Fibroblast of lung (primary cell): ENCODE results near the gene WDR33. TPM values are rescaled to one million over a fixed set of nuclear protein-coding genes. Genes with fewer than 3 reads are reported as not detected.

Source experiments
- DNase-seq, 2 donors: peaks; one replicate each; pipeline versions ENCODE4 v3.0.0 to v3.0.0-alpha.2; 2010; ENCODE audit warnings: low read depth in 2 of 2
- H2AFZ ChIP-seq: 2 replicates; pipeline ENCODE4 v1.5.1; 2012; ENCODE audit warnings: low read length, control low read depth, inconsistent platforms
- H3K27ac ChIP-seq: 2 replicates; pipeline ENCODE4 v1.5.1; 2011; ENCODE audit warnings: low read length, control low read depth; ENCODE audit not compliant: insufficient read depth
- H3K27me3 ChIP-seq: 2 replicates; pipeline ENCODE4 v1.5.1; 2011; ENCODE audit warnings: mild to moderate bottlenecking, low read length; ENCODE audit not compliant: control insufficient read depth, insufficient read depth
- H3K36me3 ChIP-seq: 2 replicates; pipeline ENCODE4 v1.5.1; 2011; ENCODE audit warnings: low read length; ENCODE audit not compliant: control insufficient read depth, insufficient read depth
- H3K4me1 ChIP-seq: 2 replicates; pipeline ENCODE4 v1.5.1; 2011; ENCODE audit warnings: low read length; ENCODE audit not compliant: control insufficient read depth, insufficient read depth; ENCODE audit errors: extremely low read depth
- H3K4me2 ChIP-seq: 2 replicates; pipeline ENCODE4 v1.5.1; 2011; ENCODE audit warnings: low read length, control low read depth; ENCODE audit not compliant: insufficient read depth; ENCODE audit errors: extremely low read depth
- H3K4me3 ChIP-seq, 4 experiments: fragments of 200-600 bp in 1 of 4; sonication (generic) in 1 of 4; replicated peaks in 1 of 4; 2 replicates each; pipeline ENCODE4 v1.5.1; 2011 to 2016; ENCODE audit warnings: low read length in 4 of 4, low read depth in 3 of 4, mild to moderate bottlenecking in 3 of 4, control low read depth in 2 of 4, inconsistent platforms in 1 of 4, mixed read lengths in 1 of 4; ENCODE audit not compliant: insufficient read depth in 1 of 4; ENCODE audit errors: control extremely low read depth in 1 of 4
- H3K79me2 ChIP-seq: 2 replicates; pipeline ENCODE4 v1.5.1; 2012; ENCODE audit warnings: mild to moderate bottlenecking, low read length, inconsistent platforms; ENCODE audit not compliant: control insufficient read depth, insufficient read depth
- H3K9ac ChIP-seq: 2 replicates; pipeline ENCODE4 v1.5.1; 2011; ENCODE audit warnings: mild to moderate bottlenecking, low read length, control low read depth; ENCODE audit not compliant: insufficient read depth
- H3K9me3 ChIP-seq: 2 replicates; pipeline ENCODE4 v1.5.1; 2012; ENCODE audit warnings: low read depth, low read length; ENCODE audit not compliant: control insufficient read depth, insufficient read depth
- H4K20me1 ChIP-seq: 2 replicates; pipeline ENCODE4 v1.5.1; 2011; ENCODE audit warnings: low read length; ENCODE audit not compliant: control insufficient read depth, insufficient read depth; ENCODE audit errors: extremely low read depth
- EZH2 ChIP-seq: IDR thresholded peaks from 2 replicates; pipeline ENCODE4 v1.5.1; 2012; ENCODE audit warnings: low read length, control low read depth, mild to moderate bottlenecking; ENCODE audit errors: missing control alignments
- polyA minus RNA-seq: library from RNA; depleted of rRNA, polyadenylated mRNA; stranded (reverse); fragments of >200 nt; gene quantifications from 2 replicates; pipeline ENCODE4 v1.2.3, GENCODE V29; 2011; ENCODE audit warnings: low replicate concordance
- polyA plus RNA-seq, 2 donors: library from polyadenylated mRNA; depleted of rRNA in 1 of 2; stranded (reverse) in 1 of 2; unstranded in 1 of 2; fragments of >200 nt; gene quantifications; 2 replicates each; pipeline ENCODE4 v1.2.1, GENCODE V29; 2011 to 2012; ENCODE audit warnings: missing spikeins in 1 of 2
- total RNA-seq: library from RNA; depleted of rRNA; stranded (reverse); fragments of >200 nt; gene quantifications from 2 replicates; pipeline ENCODE4 v1.2.1, GENCODE V29; 2014
- TF ChIP-seq, protein P1 (sequence below), 2 donors: IDR thresholded peaks in 1 of 2; conservative IDR thresholded peaks in 1 of 2; 1 replicate in 1 of 2; 2 replicates in 1 of 2; pipeline ENCODE4 v1.5.1; 2011 to 2012; ENCODE audit warnings: low read length in 2 of 2, control low read depth in 1 of 2, inconsistent platforms in 1 of 2, low read depth in 1 of 2, mild to moderate bottlenecking in 1 of 2

Gene WDR33
- 20.8 and 27.2 TPM in 2 replicates for total RNA-seq
- polyA plus RNA-seq = 28.6 and 31.1 TPM in 2 replicates
- 18.6 and 20.3 TPM in 2 replicates for polyA plus RNA-seq (2012)
- 6.6 and 14.4 TPM in 2 replicates for polyA minus RNA-seq

DNA sequence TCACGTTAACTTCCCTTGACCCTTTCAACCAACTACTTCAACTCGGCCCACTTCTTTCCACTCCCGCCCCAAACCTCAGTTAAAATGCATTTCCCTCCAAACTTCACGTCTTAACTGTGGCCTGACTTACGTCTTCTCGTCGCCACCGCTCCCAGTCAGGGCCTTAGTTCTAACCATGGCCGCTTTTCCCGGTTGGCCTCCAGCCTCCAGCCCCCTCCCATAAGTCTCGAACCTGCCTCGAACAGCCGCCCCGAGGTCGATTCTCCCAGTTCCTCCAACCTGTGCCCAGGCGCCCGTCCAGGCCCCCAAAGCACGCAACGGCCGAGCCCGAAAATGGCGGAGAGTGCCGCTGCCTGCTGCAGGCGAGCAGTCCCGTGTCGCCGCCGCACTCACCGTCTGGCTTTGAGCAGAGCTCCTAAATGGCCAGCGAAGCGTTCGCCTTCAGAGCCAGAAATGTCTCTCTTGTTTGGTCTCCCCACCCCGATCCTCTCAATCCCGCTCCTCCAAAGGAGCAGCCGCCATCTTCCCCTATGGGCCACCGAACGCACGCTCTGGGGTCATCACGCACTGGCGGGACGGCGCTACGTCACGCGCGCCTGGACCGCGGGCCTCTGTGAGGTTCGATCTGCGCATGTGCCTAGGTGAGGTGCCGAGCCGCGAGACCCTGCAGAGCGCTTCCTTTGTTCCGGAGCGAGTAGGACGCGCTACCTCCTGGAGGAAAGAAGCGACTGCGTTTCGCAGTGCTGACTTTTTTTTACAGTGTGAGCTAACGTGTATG is at the start of gene WDR33:
TSS of gene WDR33 (minus strand) at position 553 of the 778 bp plus-strand sequence. CDS start 40,190 bp downstream, outside the sequence.
- Histone ChIP-seq H3K4me3 (peak within 1 kb of the TSS; percentile 83 to 99 (median 98)), H3K79me2 (peaks cover 49% of the 10 kb centered on the region), H3K27me3 (no peaks in the 10 kb centered on the region), H3K4me1 (no peaks in the 10 kb centered on the region), H3K27ac (peak within 1 kb of the TSS; percentile 96), H3K9ac (peak within 1 kb of the TSS; percentile 98), H2AFZ (peak within 1 kb of the TSS; percentile 99), H3K4me2 (peak within 1 kb of the TSS; percentile 79), H4K20me1 (no peaks in the 10 kb centered on the region), H3K9me3 (no peaks in the 10 kb centered on the region), H3K36me3 (no peaks in the 10 kb centered on the region)
- peak; percentile 81 to 85 for DNase-seq
- TF ChIP-seq, protein P1, sequence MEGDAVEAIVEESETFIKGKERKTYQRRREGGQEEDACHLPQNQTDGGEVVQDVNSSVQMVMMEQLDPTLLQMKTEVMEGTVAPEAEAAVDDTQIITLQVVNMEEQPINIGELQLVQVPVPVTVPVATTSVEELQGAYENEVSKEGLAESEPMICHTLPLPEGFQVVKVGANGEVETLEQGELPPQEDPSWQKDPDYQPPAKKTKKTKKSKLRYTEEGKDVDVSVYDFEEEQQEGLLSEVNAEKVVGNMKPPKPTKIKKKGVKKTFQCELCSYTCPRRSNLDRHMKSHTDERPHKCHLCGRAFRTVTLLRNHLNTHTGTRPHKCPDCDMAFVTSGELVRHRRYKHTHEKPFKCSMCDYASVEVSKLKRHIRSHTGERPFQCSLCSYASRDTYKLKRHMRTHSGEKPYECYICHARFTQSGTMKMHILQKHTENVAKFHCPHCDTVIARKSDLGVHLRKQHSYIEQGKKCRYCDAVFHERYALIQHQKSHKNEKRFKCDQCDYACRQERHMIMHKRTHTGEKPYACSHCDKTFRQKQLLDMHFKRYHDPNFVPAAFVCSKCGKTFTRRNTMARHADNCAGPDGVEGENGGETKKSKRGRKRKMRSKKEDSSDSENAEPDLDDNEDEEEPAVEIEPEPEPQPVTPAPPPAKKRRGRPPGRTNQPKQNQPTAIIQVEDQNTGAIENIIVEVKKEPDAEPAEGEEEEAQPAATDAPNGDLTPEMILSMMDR (conservative IDR thresholded peaks at IDR 0.05 in 1 of 2, IDR thresholded peaks at IDR 0.05 in 1 of 2; ENCODE audit: low read depth in 1 of 2, low read length in 2 of 2) = peak in 1 of 2 donors; percentile 10
- TF ChIP-seq EZH2 = no peak

DNA sequence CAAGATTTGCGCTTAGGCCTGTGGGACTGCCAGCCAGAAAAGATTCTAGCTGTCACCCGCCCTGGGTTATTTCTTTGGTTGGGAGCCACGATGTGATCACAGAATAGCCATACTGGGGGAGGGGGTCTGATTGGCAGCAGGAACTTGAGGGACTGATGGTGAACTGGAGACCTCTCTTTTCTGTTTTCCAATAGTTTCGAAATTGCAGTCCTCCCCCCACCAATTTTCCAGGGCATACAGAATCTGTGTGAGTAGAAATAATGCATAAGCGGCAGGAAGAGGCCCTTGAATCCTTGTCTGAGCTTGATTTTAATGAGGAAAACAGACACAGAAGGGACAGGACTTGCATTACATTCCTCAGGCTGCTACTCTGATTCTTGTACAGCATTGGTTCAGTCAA is 49.2 kb upstream of the WDR33 start:
- no peaks in the 10 kb centered on the region for H3K4me1 ChIP-seq
- H2AFZ ChIP-seq = no peak overlapping the region
- no peaks in the 10 kb centered on the region for H4K20me1 ChIP-seq
- no peaks in the 10 kb centered on the region for H3K9me3 ChIP-seq
- H3K9ac ChIP-seq = no peak overlapping the region
- H3K4me2 ChIP-seq = no peak overlapping the region
- H3K79me2 ChIP-seq = peaks cover 26% of the 10 kb centered on the region
- peaks cover 15% of the 10 kb centered on the region for H3K36me3 ChIP-seq
- no peak overlapping the region for H3K4me3 ChIP-seq
- no peak for DNase-seq
- TF ChIP-seq EZH2 = no peak
- no peak overlapping the region for H3K27ac ChIP-seq
- H3K27me3 ChIP-seq = no peaks in the 10 kb centered on the region

DNA sequence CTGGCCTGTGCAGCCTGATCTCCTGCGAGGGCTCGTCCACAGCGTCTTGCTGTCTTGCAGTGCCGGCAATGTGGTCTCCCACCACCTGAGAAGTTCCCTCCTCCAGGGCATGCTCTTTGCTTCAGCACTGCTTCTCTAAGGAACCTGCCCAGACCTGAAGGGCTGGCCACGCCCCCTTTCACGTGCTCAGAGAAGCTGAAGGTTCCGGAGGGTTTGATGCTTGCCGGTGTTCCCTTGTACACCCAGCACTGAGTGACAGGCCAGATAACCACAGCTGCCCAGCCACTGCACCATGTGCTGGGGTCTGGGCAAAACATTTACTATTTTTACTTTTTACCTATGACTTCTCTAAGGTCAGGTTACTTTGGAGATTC is 48.7 kb upstream of the WDR33 start:
- Histone ChIP-seq H3K27me3 (no peaks in the 10 kb centered on the region), H3K36me3 (peaks cover 12% of the 10 kb centered on the region), H3K4me2 (no peak overlapping the region), H3K4me3 (no peak overlapping the region), H4K20me1 (no peaks in the 10 kb centered on the region), H3K9ac (no peak overlapping the region), H3K27ac (no peak overlapping the region), H3K79me2 (peaks cover 30% of the 10 kb centered on the region), H2AFZ (no peak overlapping the region), H3K4me1 (no peaks in the 10 kb centered on the region), H3K9me3 (no peaks in the 10 kb centered on the region)
- no peak for TF ChIP-seq EZH2
- TF ChIP-seq, protein P1 (conservative IDR thresholded peaks at IDR 0.05 in 1 of 2, IDR thresholded peaks at IDR 0.05 in 1 of 2; ENCODE audit: low read depth in 1 of 2, low read length in 2 of 2) = no peak
- DNase-seq = no peak
